ENCODE data around the gene TMEM150A.
A peak's percentile ranks its signal among the peaks of the same experiment; 100 is the strongest.
"Not testable (repeated sequence)": the region's sequence is repeated elsewhere in the genome, so short reads cannot be mapped to it uniquely, and the experiment has no call there.

The TMEM150A gene

GRCh38 chr2:85631316-85631715 lies 28.8 kb upstream of the TMEM150A start:
- no peak for TF ChIP-seq CTCF (IDR thresholded peaks at IDR 0.05; ENCODE audit: borderline replicate concordance, control extremely low read depth, extremely low read depth, insufficient read depth, missing control alignments)
- in situ Hi-C loops (cut with MboI; ENCODE audit: low sequenced_read_pairs, unreplicated experiment) = no loop called here
- no peak for DNase-seq (ENCODE audit: low spot score)

GRCh38 chr2:85628658-85629057 lies 26.2 kb upstream of the TMEM150A start:
- TF ChIP-seq CTCF (IDR thresholded peaks at IDR 0.05; ENCODE audit: borderline replicate concordance, control extremely low read depth, extremely low read depth, insufficient read depth, missing control alignments) = no peak
- DNase-seq (ENCODE audit: low spot score) = peak; percentile 60
- in situ Hi-C loops (cut with MboI; ENCODE audit: low sequenced_read_pairs, unreplicated experiment) = no loop called here

GRCh38 chr2:85623991-85624390 lies 21.5 kb upstream of the TMEM150A start:
- no peak for DNase-seq (ENCODE audit: low spot score)
- no peak for TF ChIP-seq CTCF (IDR thresholded peaks at IDR 0.05; ENCODE audit: borderline replicate concordance, control extremely low read depth, extremely low read depth, insufficient read depth, missing control alignments)
- in situ Hi-C loops (cut with MboI; ENCODE audit: low sequenced_read_pairs, unreplicated experiment) = no loop called here

- no peak for DNase-seq (ENCODE audit: low spot score)
- TF ChIP-seq CTCF (IDR thresholded peaks at IDR 0.05; ENCODE audit: borderline replicate concordance, control extremely low read depth, extremely low read depth, insufficient read depth, missing control alignments) = no peak
- in situ Hi-C loops (cut with MboI; ENCODE audit: low sequenced_read_pairs, unreplicated experiment) = no loop called here
Measured at GRCh38 chr2:85621338-85621737, 18.8 kb upstream of the TMEM150A start.

GRCh38 chr2:85619617-85620016 lies 17.1 kb upstream of the TMEM150A start:
- no peak for DNase-seq (ENCODE audit: low spot score)
- TF ChIP-seq CTCF (IDR thresholded peaks at IDR 0.05; ENCODE audit: borderline replicate concordance, control extremely low read depth, extremely low read depth, insufficient read depth, missing control alignments) = no peak
- in situ Hi-C loops (cut with MboI; ENCODE audit: low sequenced_read_pairs, unreplicated experiment) = no loop called here

GRCh38 chr2:85617723-85618122 lies 15.2 kb upstream of the TMEM150A start:
- in situ Hi-C loops (cut with MboI; ENCODE audit: low sequenced_read_pairs, unreplicated experiment); DNase-seq (ENCODE audit: low spot score): not testable (repeated sequence)

- in situ Hi-C loops (cut with MboI; ENCODE audit: low sequenced_read_pairs, unreplicated experiment) = no loop called here
- TF ChIP-seq CTCF (IDR thresholded peaks at IDR 0.05; ENCODE audit: borderline replicate concordance, control extremely low read depth, extremely low read depth, insufficient read depth, missing control alignments) = no peak
- DNase-seq (ENCODE audit: low spot score) = no peak
Measured at GRCh38 chr2:85615413-85615728, 12.9 kb upstream of the TMEM150A start.

GRCh38 chr2:85614757-85615156 lies 12.3 kb upstream of the TMEM150A start:
- in situ Hi-C loops (cut with MboI; ENCODE audit: low sequenced_read_pairs, unreplicated experiment); DNase-seq (ENCODE audit: low spot score): not testable (repeated sequence)

All from GM13976 (cell line).